Naive thymus-derived CD4-positive, alpha-beta T cell (primary cell): Measurements from ENCODE around the gene KLHL14. TPM values are rescaled to one million over a fixed set of nuclear protein-coding genes. Genes with fewer than 3 reads are reported as not detected.
A peak's percentile ranks its signal among the peaks of the same experiment; 100 is the strongest.

Experiments used
- ATAC-seq: fragments of 150-1000 bp; cut with Tn5 transposase; 2 replicates; pipeline ENCODE4 v1.10.0; 2021; ENCODE audit warnings: mild to moderate bottlenecking, moderate library complexity
- CTCF ChIA-PET: fragments of 350-600 bp; sonication (Branson Sonifier 250); formaldehyde crosslinking; loops from one replicate; lab custom pipeline; 2021; ENCODE audit warnings: antibody characterized with exemption; lab: Charles Lee
- POLR2A ChIA-PET: fragments of 350-600 bp; sonication (Branson Sonifier 250); formaldehyde crosslinking; loops from one replicate; lab custom pipeline; 2021; ENCODE audit warnings: antibody characterized with exemption, inconsistent platforms; lab: Charles Lee
- DNase-seq, 9 donors: peaks; one replicate each; pipeline versions ENCODE4 v3.0.0 to v3.0.0-alpha.2; 2020 to 2022; ENCODE audit warnings: mixed read lengths in 1 of 9
- H3K27ac ChIP-seq: one replicate; pipeline ENCODE4 v1.7.0; 2013; ENCODE audit warnings: mild to moderate bottlenecking, low read depth, low read length, moderate library complexity
- H3K27me3 ChIP-seq, 2 donors: one replicate each; pipeline ENCODE4 v1.7.0; 2013; ENCODE audit warnings: low read length in 2 of 2, mild to moderate bottlenecking in 2 of 2, moderate library complexity in 2 of 2; ENCODE audit not compliant: control insufficient read depth in 2 of 2, insufficient read depth in 2 of 2
- H3K36me3 ChIP-seq, 3 experiments: 1 replicate in 2 of 3; 2 replicates in 1 of 3; pipeline ENCODE4 v1.7.0; 2013; ENCODE audit warnings: low read length in 3 of 3, mild to moderate bottlenecking in 3 of 3, moderate library complexity in 1 of 3; ENCODE audit not compliant: insufficient read depth in 3 of 3, control insufficient read depth in 2 of 3
- H3K4me1 ChIP-seq, 2 donors: one replicate each; pipeline ENCODE4 v1.7.0; 2013; ENCODE audit warnings: low read length in 2 of 2, mild to moderate bottlenecking in 2 of 2, moderate library complexity in 1 of 2; ENCODE audit not compliant: control insufficient read depth in 2 of 2, insufficient read depth in 2 of 2
- H3K4me3 ChIP-seq: 2 replicates; pipeline ENCODE4 v1.7.0; 2013; ENCODE audit warnings: mild to moderate bottlenecking, low read length
- H3K9me3 ChIP-seq, 3 experiments: 1 replicate in 2 of 3; 2 replicates in 1 of 3; pipeline ENCODE4 v1.7.0; 2013; ENCODE audit warnings: low read length in 3 of 3; ENCODE audit not compliant: control insufficient read depth in 2 of 3
- H3K27ac Mint-ChIP-seq, 9 donors: one replicate each; pipeline ENCODE4 v1.8.0; 2020 to 2022; ENCODE audit warnings: mixed read lengths in 9 of 9, mild to moderate bottlenecking in 8 of 9, moderate library complexity in 5 of 9, inconsistent platforms in 2 of 9
- H3K27me3 Mint-ChIP-seq, 5 donors: one replicate each; pipeline ENCODE4 v1.8.0; 2021 to 2022; ENCODE audit warnings: mixed read lengths in 5 of 5, mild to moderate bottlenecking in 1 of 5
- H3K36me3 Mint-ChIP-seq, 5 donors: one replicate each; pipeline ENCODE4 v1.8.0; 2020 to 2022; ENCODE audit warnings: mixed read lengths in 5 of 5, mild to moderate bottlenecking in 3 of 5, inconsistent platforms in 1 of 5
- H3K4me1 Mint-ChIP-seq, 7 donors: one replicate each; pipeline ENCODE4 v1.8.0; 2020 to 2022; ENCODE audit warnings: mixed read lengths in 7 of 7, mild to moderate bottlenecking in 3 of 7, inconsistent platforms in 1 of 7
- H3K4me3 Mint-ChIP-seq, 10 donors: one replicate each; pipeline ENCODE4 v1.8.0; 2020 to 2022; ENCODE audit warnings: mild to moderate bottlenecking in 10 of 10, mixed read lengths in 10 of 10, moderate library complexity in 6 of 10, inconsistent platforms in 2 of 10
- H3K9me3 Mint-ChIP-seq, 11 donors: one replicate each; pipeline ENCODE4 v1.8.0; 2020 to 2022; ENCODE audit warnings: mixed read lengths in 11 of 11, mild to moderate bottlenecking in 4 of 11, inconsistent platforms in 1 of 11, moderate library complexity in 1 of 11
- intact Hi-C, 2 donors: fragments of 100-400 bp; cut with micrococcal nuclease; formaldehyde crosslinking; loops; one replicate each; pipeline ENCODE4 v1.15.1; 2023
- polyA plus RNA-seq, 2 donors: library from polyadenylated mRNA; unstranded; fragments of 300-500 nt; fragmentation: Illumina TruSeq; gene quantifications; one replicate each; pipeline ENCODE4 v1.2.3, GENCODE V29; 2021
- total RNA-seq, 6 experiments: library from RNA in 5 of 6; stranded (reverse) in 5 of 6; gene quantifications; 1 replicate in 5 of 6; 2 replicates in 1 of 6; pipeline ENCODE4 v1.2.3 and lab custom pipeline; 2021 to 2026

The KLHL14 gene
- total and polyA plus RNA-seq, 7 experiments from 2014 or later = 0.08 to 0.59 (median 0.29) TPM; not detected in 4

GRCh38 chr18:32771169-32771751, 1.6 kb downstream of the KLHL14 start:
- Mint-ChIP-seq H3K36me3 (no peaks in the 10 kb centered on the region), H3K4me1 (peaks cover 0 to 15% (median 6%) of the 10 kb centered on the region in 7 donors), H3K27me3 (peaks cover 49 to 62% (median 60%) of the 10 kb centered on the region in 5 donors), H3K27ac (no peak overlapping the region), H3K9me3 (peaks cover 0 to 3% (median 0%) of the 10 kb centered on the region in 11 donors), H3K4me3 (peak overlapping the region in 9 of 10 donors; percentile 10 to 71 (median 61))
- intact Hi-C loops = no loop called here
- Histone ChIP-seq H3K4me1 (no peaks in the 10 kb centered on the region), H3K27ac (no peak overlapping the region), H3K27me3 (peaks cover 0 to 13% of the 10 kb centered on the region in 2 donors), H3K36me3 (no peaks in the 10 kb centered on the region), H3K4me3 (no peak overlapping the region), H3K9me3 (no peaks in the 10 kb centered on the region)
- ChIA-PET POLR2A (no interaction called here), CTCF (no interaction called here)
- no peak for ATAC-seq
- no peak for DNase-seq

GRCh38 chr18:32770666-32771168, 2.1 kb downstream of the KLHL14 start:
- peak overlapping the region in 7 of 10 donors; percentile 35 to 71 (median 64) for H3K4me3 Mint-ChIP-seq
- ChIA-PET CTCF (no interaction called here), POLR2A (no interaction called here)
- peaks cover 49 to 63% (median 60%) of the 10 kb centered on the region in 5 donors for H3K27me3 Mint-ChIP-seq
- intact Hi-C loops = no loop called here
- Histone ChIP-seq H3K36me3 (no peaks in the 10 kb centered on the region), H3K27ac (no peak overlapping the region), H3K4me1 (no peaks in the 10 kb centered on the region), H3K27me3 (peaks cover 0 to 13% of the 10 kb centered on the region in 2 donors), H3K9me3 (no peaks in the 10 kb centered on the region), H3K4me3 (no peak overlapping the region)
- no peaks in the 10 kb centered on the region for H3K36me3 Mint-ChIP-seq
- ATAC-seq = no peak
- no peak overlapping the region for H3K27ac Mint-ChIP-seq
- peaks cover 0 to 15% (median 6%) of the 10 kb centered on the region in 7 donors for H3K4me1 Mint-ChIP-seq
- peaks cover 0 to 3% (median 0%) of the 10 kb centered on the region in 11 donors for H3K9me3 Mint-ChIP-seq
- no peak for DNase-seq

DNA sequence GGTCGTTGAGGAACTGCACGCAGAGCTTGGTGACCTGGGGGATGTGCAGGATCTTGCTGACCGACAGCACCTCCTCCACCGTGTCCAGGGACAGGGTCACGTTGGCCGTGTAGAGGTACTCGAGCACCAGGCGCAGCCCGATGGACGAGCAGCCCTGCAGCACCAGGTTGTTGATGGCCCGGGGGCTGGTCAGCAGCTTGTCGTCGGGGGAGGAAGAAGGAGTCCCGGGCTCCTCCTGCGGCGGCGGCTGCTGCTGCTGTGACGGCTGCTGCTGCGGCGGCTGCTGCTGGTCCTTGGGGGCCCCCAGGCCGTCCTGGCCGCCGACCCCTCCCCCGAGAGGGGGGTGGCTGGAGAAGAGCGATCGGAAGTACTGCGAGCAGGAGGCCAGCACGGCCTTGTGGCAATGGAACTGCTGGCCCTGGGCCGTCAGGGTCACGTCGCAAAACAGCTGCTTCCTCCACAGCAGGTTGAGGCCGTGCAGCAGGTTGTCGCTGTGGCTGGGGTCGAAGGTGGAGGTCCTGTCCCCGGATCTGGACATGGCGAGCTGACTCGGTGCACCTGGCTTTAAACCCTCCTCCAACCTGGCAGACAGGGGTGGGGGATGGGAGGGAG, 2.7 kb downstream of the KLHL14 start:
- CTCF ChIA-PET = no interaction called here
- intact Hi-C loops = no loop called here
- peaks cover 0 to 13% of the 10 kb centered on the region in 2 donors for H3K27me3 ChIP-seq
- H3K27ac ChIP-seq = no peak overlapping the region
- peaks cover 0 to 15% (median 6%) of the 10 kb centered on the region in 7 donors for H3K4me1 Mint-ChIP-seq
- H3K4me3 ChIP-seq = no peak overlapping the region
- H3K36me3 ChIP-seq = no peaks in the 10 kb centered on the region
- H3K9me3 ChIP-seq = no peaks in the 10 kb centered on the region
- H3K4me1 ChIP-seq = no peaks in the 10 kb centered on the region
- H3K4me3 Mint-ChIP-seq = peak overlapping the region in 4 of 10 donors; percentile 8 to 61 (median 42)
- peaks cover 49 to 62% (median 60%) of the 10 kb centered on the region in 5 donors for H3K27me3 Mint-ChIP-seq
- no peak for DNase-seq
- H3K36me3 Mint-ChIP-seq = no peaks in the 10 kb centered on the region
- ATAC-seq = no peak
- no peak overlapping the region for H3K27ac Mint-ChIP-seq
- peaks cover 0 to 3% (median 0%) of the 10 kb centered on the region in 11 donors for H3K9me3 Mint-ChIP-seq
- POLR2A ChIA-PET = no interaction called here

DNA sequence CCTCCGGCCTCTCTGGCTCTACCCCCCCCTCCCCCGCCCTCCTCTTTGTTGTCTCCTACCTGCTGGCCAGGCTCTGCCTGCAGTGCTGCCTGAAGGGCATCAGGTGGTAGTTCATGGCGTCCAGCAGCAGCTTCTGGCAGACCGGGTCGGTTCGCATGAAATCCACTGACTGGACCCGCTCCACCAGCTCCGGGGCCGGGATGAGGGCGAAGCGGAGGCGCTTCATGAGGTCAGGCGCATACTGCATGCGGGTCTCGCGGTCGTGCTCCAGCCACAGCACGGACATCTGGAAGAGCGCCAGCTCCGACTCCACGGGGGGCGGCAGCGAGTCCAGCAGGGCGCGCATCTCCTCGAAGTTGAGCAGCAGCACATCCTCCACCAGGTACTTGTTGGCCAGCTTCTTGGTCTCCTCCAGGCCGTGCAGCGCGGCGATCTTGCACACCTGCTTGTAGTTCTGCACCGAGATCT, 3.2 kb downstream of the KLHL14 start:
- ChIA-PET CTCF (no interaction called here), POLR2A (no interaction called here)
- no peaks in the 10 kb centered on the region for H3K9me3 ChIP-seq
- DNase-seq (no peak), ATAC-seq (no peak)
- no peak overlapping the region for H3K27ac ChIP-seq
- no peak overlapping the region for H3K4me3 ChIP-seq
- Mint-ChIP-seq H3K36me3 (no peaks in the 10 kb centered on the region), H3K27ac (no peak overlapping the region), H3K4me3 (peak overlapping the region in 8 of 10 donors; percentile 8 to 64 (median 36)), H3K9me3 (peaks cover 0 to 3% (median 0%) of the 10 kb centered on the region in 11 donors), H3K27me3 (peaks cover 44 to 58% (median 56%) of the 10 kb centered on the region in 5 donors), H3K4me1 (peaks cover 0 to 15% (median 6%) of the 10 kb centered on the region in 7 donors)
- peaks cover 0 to 13% of the 10 kb centered on the region in 2 donors for H3K27me3 ChIP-seq
- H3K36me3 ChIP-seq = no peaks in the 10 kb centered on the region
- intact Hi-C loops = no loop called here
- no peaks in the 10 kb centered on the region for H3K4me1 ChIP-seq

GRCh38 chr18:32769071-32769585, 3.7 kb downstream of the KLHL14 start:
- no peak overlapping the region for H3K4me3 ChIP-seq

GRCh38 chr18:32767400-32767799, 5.4 kb downstream of the KLHL14 start:
- Histone ChIP-seq H3K27me3 (peaks cover 0 to 5% of the 10 kb centered on the region in 2 donors), H3K9me3 (no peaks in the 10 kb centered on the region), H3K36me3 (no peaks in the 10 kb centered on the region), H3K4me1 (no peaks in the 10 kb centered on the region), H3K27ac (no peak overlapping the region), H3K4me3 (no peak overlapping the region)
- ATAC-seq (no peak), DNase-seq (no peak)
- Mint-ChIP-seq H3K27me3 (peaks cover 21 to 38% (median 34%) of the 10 kb centered on the region in 5 donors), H3K4me3 (no peak overlapping the region), H3K9me3 (peaks cover 0 to under 1% (median 0%) of the 10 kb centered on the region in 11 donors), H3K36me3 (no peaks in the 10 kb centered on the region), H3K4me1 (peaks cover 0 to 9% (median 3%) of the 10 kb centered on the region in 7 donors), H3K27ac (no peak overlapping the region)
- POLR2A ChIA-PET = no interaction called here
- intact Hi-C loops = no loop called here
- CTCF ChIA-PET = no interaction called here

More at GRCh38 chr18:32769071-32769585, 3.7 kb downstream of the KLHL14 start:
- no peak for DNase-seq
- Mint-ChIP-seq H3K27me3 (peaks cover 39 to 53% (median 51%) of the 10 kb centered on the region in 5 donors), H3K9me3 (peaks cover 0 to 3% (median 0%) of the 10 kb centered on the region in 11 donors), H3K36me3 (no peaks in the 10 kb centered on the region), H3K4me1 (peaks cover 0 to 15% (median 6%) of the 10 kb centered on the region in 7 donors), H3K4me3 (peak overlapping the region in 5 of 10 donors; percentile 16 to 61 (median 61)), H3K27ac (peak overlapping the region in 1 of 9 donors; percentile 36)
- ATAC-seq = no peak
- no peaks in the 10 kb centered on the region for H3K9me3 ChIP-seq
- no peak overlapping the region for H3K27ac ChIP-seq
- peaks cover 0 to 13% of the 10 kb centered on the region in 2 donors for H3K27me3 ChIP-seq
- intact Hi-C loops = no loop called here
- ChIA-PET CTCF (no interaction called here), POLR2A (no interaction called here)
- no peaks in the 10 kb centered on the region for H3K4me1 ChIP-seq
- H3K36me3 ChIP-seq = no peaks in the 10 kb centered on the region
